Cardiac fibroblast (primary cell): ENCODE data around the gene TTC39B.

Source experiments
- DNase-seq, 2 donors: peaks; one replicate each; pipeline versions ENCODE4 v3.0.0 to v3.0.0-alpha.2; 2010; ENCODE audit warnings: low read depth in 2 of 2
- H3K4me3 ChIP-seq, 2 donors: replicated peaks in 1 of 2; 1 replicate in 1 of 2; 2 replicates in 1 of 2; pipeline ENCODE4 v1.5.1; 2011; ENCODE audit warnings: low read depth in 2 of 2, low read length in 2 of 2, mild to moderate bottlenecking in 2 of 2, moderate library complexity in 1 of 2
- TF ChIP-seq, protein P1 (sequence below): IDR thresholded peaks from one replicate; pipeline ENCODE4 v1.5.1; 2011; ENCODE audit warnings: low read depth, mild to moderate bottlenecking, low read length, inconsistent platforms

TTC39B gene

DNA sequence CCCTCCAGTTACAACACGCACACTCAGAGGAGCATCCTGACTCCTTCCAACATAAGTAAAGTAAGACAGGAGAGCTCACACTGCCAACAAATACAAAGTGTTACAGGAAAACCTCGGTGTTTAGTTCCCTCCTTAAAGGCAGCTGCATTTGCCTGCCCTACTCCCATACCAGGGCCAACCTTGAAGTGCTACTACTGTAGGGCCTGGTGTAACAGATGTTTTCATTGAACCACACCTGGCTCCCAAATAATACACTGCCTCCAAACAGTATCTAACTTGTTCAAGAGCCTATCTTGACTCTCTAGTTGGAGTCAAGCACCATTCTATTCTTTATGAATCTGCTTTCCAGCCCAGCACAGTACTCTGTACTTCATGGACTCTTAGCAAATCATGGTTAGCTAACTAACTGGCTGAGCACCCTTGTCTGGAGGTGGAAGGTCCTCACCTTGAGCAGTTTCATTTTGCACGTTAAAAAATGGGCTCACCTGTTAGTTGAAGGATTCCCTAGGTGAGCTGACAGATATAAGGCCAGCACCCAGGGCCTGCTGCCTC lies 34.6 kb downstream of the TTC39B start:
- no peak overlapping the region for H3K4me3 ChIP-seq
- TF ChIP-seq, protein P1, sequence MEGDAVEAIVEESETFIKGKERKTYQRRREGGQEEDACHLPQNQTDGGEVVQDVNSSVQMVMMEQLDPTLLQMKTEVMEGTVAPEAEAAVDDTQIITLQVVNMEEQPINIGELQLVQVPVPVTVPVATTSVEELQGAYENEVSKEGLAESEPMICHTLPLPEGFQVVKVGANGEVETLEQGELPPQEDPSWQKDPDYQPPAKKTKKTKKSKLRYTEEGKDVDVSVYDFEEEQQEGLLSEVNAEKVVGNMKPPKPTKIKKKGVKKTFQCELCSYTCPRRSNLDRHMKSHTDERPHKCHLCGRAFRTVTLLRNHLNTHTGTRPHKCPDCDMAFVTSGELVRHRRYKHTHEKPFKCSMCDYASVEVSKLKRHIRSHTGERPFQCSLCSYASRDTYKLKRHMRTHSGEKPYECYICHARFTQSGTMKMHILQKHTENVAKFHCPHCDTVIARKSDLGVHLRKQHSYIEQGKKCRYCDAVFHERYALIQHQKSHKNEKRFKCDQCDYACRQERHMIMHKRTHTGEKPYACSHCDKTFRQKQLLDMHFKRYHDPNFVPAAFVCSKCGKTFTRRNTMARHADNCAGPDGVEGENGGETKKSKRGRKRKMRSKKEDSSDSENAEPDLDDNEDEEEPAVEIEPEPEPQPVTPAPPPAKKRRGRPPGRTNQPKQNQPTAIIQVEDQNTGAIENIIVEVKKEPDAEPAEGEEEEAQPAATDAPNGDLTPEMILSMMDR: no peak
- no peak for DNase-seq

DNA sequence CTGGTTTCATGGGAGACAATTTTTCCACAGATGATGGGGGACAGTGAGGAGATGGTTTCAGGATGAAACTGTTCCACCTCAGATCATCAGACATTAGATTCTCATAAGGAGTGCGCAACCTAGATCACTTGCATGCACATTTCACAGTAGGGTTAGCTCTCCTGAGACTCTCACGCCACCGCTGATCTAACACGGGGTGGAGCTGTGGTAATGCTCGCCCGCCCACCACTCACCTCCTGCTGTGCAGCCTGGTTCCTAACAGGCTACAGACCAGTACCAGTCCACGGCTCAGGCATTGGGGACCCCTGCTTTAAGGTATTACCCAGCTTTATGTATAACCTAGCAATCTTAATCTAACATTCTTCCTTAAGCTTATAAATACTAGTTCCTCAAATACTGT lies 35.6 kb downstream of the TTC39B start:
- no peak overlapping the region for H3K4me3 ChIP-seq
- TF ChIP-seq, protein P1: no peak
- no peak for DNase-seq

DNA sequence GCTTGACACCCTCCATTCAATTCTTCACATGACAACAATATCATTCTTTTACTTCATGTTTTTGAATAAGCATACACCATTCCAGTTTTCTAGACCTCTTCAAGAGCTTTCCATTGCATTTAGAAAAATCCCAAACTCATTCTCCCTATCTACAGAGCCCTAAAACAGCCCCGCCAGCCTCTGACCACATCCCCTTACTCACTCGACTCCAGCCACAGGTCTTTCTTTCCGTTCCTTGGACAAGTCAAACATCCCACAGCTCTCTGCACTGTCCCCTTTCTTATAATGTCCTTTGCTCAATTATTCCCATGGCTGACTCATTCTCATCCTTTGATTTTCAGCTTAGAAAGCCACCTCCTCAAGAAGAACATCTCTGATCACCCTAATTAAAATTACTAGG lies 38.2 kb downstream of the TTC39B start:
- no peak for DNase-seq
- TF ChIP-seq, protein P1: no peak
- no peak overlapping the region for H3K4me3 ChIP-seq

DNA sequence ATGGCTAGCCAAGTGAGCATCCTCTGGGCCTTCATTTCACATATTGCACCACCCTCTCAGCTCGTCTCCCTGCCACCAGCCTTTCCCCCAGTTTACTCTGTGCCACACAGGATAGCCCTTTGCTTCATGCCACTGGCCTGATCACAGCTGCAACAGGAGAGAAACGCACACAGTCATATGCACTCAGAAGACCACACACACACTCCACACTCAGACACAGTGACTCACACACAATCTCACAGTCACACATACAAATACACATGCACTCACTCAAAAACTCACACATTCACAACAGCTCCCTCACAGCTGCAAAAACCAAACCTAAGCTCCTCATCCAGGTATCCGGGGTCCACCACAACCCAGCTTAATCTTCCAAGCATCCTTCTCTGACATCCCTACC lies 38.7 kb downstream of the TTC39B start:
- TF ChIP-seq, protein P1: no peak
- H3K4me3 ChIP-seq: no peak overlapping the region
- peak in 1 of 2 donors; percentile 10 for DNase-seq

DNA sequence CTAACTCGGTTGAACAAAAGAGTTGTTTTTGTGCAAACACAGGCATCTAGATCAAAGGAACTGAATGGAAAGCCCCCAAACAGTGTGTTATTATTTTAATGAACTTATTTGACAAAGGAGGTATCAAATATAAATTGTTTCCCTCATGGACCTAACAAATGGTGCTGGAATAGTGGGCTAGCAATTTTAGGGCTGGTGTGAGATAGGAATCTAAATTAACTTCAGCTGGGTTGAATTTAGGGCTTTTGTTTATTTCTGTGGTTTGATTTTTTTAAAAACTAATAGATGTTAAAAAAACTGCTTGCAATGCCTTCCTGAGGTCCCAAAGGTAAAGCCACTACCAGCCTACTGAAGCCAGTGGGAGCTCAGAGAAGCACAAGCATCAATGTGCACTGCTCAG lies 42.1 kb downstream of the TTC39B start:
- TF ChIP-seq, protein P1: no peak
- DNase-seq: no peak
- no peak overlapping the region for H3K4me3 ChIP-seq

DNA sequence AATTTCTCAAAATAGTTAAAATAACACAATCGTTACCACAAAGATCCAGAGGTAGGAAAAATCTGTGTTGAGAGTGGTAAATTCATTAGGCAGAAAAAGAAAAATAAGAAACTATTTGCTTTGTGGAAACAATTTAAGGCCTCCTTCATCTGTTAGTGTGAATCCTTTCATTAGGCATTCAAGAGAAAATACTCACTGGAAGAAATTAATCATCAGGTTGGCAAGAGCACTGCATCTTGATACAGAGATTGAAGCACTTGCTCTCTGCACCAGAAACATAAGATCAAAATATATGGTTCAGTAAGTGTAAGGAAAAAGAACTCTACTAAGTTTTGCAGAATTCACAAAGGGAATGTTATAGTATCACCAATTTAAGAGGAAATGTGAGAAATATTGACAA lies 44.4 kb downstream of the TTC39B start:
- DNase-seq: peak in 1 of 2 donors; percentile 19
- H3K4me3 ChIP-seq: no peak overlapping the region
- TF ChIP-seq, protein P1: no peak

DNA sequence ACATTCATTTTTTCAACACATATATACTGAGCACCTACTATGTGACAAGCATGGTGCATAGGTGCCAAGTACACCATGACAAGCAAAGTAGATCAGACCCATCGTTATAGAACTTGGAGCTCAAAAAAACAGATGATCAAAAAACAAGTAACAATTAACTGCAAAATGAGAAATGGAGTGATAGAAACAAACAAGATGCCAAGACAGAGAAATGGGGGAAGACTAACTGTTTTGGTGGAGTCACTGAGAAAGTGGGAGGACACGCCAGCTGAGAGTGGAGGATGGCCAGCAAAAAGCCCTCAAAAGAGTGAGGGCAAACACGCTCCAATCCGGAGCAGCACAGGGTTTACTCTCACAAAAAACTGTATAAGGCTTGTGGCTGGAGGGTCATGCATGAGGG lies 50.6 kb downstream of the TTC39B start:
- DNase-seq: no peak
- TF ChIP-seq, protein P1: no peak
- H3K4me3 ChIP-seq: no peak overlapping the region
